ENCODE data around the gene RTKN2.

DNA sequence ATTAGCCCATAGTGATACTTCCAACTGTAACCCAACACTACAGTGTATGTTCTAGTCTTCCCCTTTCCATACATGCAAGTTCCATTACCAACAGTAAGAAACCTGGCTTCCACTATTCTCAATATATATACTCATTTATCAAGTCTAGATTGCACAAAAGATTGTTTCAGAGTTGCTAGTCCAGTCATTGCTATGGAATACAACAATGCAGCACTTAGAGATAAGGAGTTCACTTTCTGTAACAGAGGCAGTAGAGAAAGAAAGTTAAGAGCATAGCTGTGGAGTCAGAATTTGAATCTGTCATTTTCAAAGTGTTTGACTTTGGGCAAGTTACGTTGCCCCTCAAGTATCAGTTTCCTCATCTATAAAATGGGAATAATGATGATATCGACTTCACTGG, 90.1 kb downstream of the RTKN2 start:
- TF ChIP-seq, protein P1, sequence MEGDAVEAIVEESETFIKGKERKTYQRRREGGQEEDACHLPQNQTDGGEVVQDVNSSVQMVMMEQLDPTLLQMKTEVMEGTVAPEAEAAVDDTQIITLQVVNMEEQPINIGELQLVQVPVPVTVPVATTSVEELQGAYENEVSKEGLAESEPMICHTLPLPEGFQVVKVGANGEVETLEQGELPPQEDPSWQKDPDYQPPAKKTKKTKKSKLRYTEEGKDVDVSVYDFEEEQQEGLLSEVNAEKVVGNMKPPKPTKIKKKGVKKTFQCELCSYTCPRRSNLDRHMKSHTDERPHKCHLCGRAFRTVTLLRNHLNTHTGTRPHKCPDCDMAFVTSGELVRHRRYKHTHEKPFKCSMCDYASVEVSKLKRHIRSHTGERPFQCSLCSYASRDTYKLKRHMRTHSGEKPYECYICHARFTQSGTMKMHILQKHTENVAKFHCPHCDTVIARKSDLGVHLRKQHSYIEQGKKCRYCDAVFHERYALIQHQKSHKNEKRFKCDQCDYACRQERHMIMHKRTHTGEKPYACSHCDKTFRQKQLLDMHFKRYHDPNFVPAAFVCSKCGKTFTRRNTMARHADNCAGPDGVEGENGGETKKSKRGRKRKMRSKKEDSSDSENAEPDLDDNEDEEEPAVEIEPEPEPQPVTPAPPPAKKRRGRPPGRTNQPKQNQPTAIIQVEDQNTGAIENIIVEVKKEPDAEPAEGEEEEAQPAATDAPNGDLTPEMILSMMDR (IDR thresholded peaks at IDR 0.05), result no peak
- TF ChIP-seq POLR2A (IDR thresholded peaks at IDR 0.05), result no peak

Measured in Peyer's patch (tissue), 4 donors.